GM12891 (cell line): Measurements from ENCODE around the gene MIER2.
A peak's percentile ranks its signal among the peaks of the same experiment; 100 is the strongest.

ENCODE experiments used
- DNase-seq: peaks from one replicate; pipeline ENCODE4 v3.0.0; 2011; ENCODE audit warnings: low spot score; ENCODE audit not compliant: insufficient read length
- FAIRE-seq: peaks from 2 replicates; lab custom pipeline; 2011; peaks lifted over from hg19 to GRCh38; lab: Jason Lieb, UNC
- PAX5 ChIP-seq: IDR thresholded peaks from 2 replicates; pipeline ENCODE4 v1.6.1; 2011; ENCODE audit warnings: low read length, moderate library complexity, mild to moderate bottlenecking; ENCODE audit not compliant: insufficient read depth, severe bottlenecking
- POLR2A ChIP-seq: IDR thresholded peaks from 2 replicates; pipeline ENCODE4 v1.6.1; 2011; ENCODE audit warnings: low read depth, low read length, control low read depth
- POLR2AphosphoS5 ChIP-seq: IDR thresholded peaks from 2 replicates; pipeline ENCODE4 v1.6.1; 2011; ENCODE audit warnings: low read depth, low read length, control low read depth
- POU2F2 ChIP-seq: IDR thresholded peaks from 2 replicates; pipeline ENCODE4 v1.6.1; 2011; ENCODE audit warnings: low read depth, mild to moderate bottlenecking, control low read depth, low read length, moderate library complexity
- SPI1 ChIP-seq: IDR thresholded peaks from 2 replicates; pipeline ENCODE4 v1.6.1; 2011; ENCODE audit warnings: low read depth, low read length, control low read depth
- TAF1 ChIP-seq: IDR thresholded peaks from 2 replicates; pipeline ENCODE4 v1.6.1; 2011; ENCODE audit warnings: low read depth, low read length, control low read depth

Gene MIER2

DNA sequence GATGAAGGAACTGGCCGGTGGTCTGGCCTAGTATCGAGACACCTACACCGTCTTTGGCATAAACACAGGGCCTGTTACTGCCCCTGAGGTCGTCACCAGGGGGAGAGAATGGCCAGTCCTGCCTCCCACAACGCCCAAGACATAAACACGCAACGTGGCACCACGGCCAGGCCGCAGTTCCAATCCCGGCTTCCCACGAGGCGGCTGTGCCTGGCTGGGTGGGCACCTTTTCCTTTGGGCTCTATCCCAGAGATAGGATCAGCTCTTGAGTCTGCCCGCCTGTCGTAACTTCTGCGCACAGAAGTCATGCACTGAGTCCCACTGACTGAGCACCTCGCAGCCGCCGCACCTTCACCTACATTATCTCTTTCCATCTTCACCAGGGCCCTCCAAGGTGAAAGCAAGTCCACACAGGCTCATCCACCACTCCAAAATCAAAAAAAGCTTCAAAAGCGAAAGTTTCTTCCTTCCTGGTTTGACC, 1.1 kb downstream of the MIER2 start:
- DNase-seq (no peak), FAIRE-seq (peak; percentile 71)
- no peak for TF ChIP-seq POLR2AphosphoS5
- no peak for TF ChIP-seq POU2F2
- TF ChIP-seq PAX5 = no peak
- no peak for TF ChIP-seq POLR2A
- no peak for TF ChIP-seq SPI1
- TF ChIP-seq TAF1 = no peak

DNA sequence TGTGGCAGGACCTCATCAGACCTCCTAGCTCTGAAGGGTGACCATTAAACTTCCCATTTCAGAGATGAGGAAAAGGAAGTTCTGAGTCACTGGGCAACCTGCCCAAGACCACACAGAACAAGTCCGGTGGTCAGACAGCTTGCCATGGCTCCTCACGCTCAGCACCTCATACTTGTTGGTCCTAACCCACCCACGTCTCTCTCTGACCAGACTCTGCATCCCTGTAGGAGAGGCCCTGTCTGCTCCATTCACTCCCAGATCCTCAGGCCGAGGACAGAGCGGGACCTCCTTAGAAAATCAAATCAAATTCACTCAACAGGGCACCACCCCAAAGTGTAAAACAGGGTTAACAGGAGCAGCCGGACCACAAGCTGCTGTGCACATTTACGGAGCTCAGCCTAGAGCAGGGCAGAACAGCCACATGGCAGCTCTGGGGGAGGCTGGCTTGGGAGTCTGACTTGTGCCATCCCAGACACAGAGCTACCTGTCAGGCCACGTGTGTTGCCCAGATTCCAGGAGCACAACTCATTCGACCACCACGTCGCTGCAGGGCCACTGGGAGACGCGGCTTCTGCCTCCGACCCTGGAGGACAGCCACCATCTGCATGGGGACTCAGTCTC, 1.7 kb downstream of the MIER2 start:
- TF ChIP-seq POLR2AphosphoS5 = no peak
- DNase-seq = no peak
- no peak for FAIRE-seq

DNA sequence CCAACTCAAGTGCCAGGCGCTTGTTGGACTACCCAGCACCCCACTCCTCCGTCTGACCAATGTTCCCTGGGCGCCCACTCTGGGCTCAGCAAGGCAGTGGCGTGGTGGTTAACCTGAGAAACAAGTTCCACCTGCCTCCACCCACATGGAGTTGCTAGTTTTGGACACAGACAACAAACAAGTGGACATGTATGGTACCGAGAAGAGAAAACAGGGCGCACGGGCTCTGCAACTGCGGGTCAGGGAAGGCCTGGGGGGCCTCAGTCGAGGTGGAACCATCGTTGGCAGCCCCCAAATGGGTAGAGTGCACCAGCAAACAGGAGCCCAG, 2.5 kb downstream of the MIER2 start:
- FAIRE-seq = no peak
- no peak for DNase-seq
- TF ChIP-seq POLR2A (no peak), SPI1 (no peak), TAF1 (no peak), PAX5 (no peak), POLR2AphosphoS5 (no peak), POU2F2 (no peak)

DNA sequence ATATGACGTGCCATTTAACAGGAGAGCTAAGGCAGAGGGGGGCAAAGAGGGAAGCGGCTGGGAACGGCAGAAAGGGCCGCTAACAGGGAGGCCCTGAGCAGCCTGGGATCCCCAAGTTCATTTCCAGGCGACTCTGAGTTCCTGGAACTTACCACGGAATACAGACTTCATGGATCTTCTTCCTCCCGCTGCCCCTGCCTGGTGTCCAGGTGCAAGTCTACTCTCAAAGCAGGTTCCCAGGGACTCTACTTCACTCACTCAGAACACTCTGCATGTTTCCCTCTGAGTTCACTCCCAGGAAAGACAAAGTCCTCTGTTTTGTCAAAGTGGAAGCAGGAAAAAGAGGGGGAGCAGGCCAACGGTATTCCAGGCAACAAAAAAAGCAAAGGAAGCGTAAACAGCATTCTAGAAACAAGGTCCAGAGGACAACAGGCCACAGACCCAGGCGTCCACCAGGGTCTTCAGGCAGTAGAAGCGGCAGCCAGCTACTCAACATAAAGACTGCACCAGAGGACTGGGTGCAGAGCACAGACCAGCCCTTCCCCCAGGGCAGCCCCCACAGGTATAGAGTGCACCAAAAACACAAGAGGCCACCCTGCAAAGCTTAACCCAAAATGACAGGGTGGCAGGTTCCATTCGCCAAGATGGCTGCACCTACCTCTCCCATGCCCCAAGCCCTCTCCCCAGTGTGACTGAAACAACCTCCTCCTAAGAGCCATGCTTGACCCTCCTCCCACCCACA, 3.0 kb downstream of the MIER2 start:
- FAIRE-seq (no peak), DNase-seq (no peak)
- TF ChIP-seq TAF1 (no peak), POU2F2 (no peak), POLR2A (no peak), PAX5 (no peak), SPI1 (no peak), POLR2AphosphoS5 (no peak)

DNA sequence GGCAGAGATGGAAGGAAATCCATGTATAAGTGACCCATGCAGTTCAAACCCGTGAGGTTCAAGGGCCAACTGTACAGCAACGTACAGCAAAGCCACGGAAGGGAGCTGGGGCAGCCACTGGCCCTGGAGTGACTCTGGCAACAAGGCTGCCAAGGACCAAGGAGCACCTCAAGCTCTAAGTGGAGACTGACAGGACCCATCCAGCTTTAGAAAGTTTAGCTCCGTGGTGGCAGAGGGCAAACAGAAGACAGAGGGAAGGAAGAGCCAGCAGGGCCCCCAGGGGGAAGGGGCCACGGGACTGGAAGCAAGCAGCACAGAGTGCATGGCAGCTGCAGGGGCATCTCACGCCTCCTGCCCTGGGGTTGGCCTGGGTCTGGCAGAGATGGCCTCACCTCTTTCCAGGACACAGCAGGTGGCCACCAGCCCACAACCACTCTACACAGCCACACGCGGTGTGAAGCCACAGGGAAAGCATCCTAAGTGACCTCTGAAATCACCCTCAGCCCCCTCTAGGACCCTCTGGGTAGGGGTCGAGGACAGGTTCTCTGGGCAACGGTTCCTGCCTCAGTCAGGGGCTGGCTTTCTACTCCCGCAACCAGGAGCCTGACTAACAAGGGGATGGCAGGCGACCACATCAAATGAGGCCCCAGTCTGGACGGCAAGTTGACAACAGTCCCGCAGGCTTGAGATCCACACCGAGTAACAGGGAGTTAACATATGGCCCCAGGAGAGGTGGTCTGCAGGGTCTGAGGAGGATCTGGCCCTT, 3.8 kb downstream of the MIER2 start:
- FAIRE-seq (no peak), DNase-seq (no peak)
- TF ChIP-seq SPI1 (no peak), POLR2A (no peak), POLR2AphosphoS5 (no peak), POU2F2 (no peak), TAF1 (no peak), PAX5 (no peak)

DNA sequence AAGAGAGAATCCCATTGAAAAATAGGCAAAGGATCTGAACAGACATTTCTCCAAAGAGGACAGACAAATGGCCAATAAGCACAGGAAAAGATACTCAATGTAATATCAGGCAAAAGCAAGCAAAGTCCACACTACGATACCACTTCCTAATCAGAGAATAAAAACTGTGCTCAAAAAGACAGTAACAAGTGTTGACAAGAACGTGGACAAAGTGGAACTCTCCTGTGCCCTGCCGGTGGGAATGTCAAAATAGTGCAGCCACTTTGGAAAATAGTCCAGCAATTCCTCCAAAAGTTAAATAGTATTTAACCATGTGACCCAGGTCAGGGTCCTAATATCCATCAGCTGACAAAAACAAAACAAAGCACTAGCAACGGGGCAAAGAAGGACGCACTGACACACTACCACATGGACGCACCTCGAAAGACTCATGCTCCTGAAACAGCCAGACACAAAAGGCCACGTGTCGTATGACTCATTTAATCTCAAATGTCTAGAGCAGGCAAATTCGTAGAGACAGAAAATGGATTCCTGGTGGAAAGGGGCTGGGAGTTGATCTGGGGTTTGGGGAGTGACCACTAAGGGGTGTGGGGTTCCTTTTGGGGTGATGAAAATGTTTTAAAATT, 5.2 kb downstream of the MIER2 start:
- FAIRE-seq = no peak

DNA sequence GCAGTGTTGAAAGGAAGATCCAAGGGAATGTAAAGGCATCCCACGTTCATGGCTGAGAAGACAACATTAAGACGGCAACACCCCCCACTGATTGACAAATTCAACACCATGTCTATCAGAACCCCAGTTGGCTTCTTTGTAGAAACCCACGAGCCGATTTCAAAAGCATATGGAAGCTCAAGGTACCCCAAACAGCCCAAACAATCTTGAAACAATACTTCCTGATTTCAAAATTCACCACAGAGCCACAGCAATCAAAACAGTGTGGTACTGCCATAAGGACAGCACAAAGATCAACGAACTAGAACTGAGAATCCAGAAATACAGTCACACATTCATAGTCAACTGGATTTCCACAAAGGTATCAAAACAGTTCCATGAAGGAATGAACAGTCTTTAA, 6.2 kb downstream of the MIER2 start:
- DNase-seq = no peak
- FAIRE-seq = no peak
- no peak for TF ChIP-seq POLR2A
- TF ChIP-seq PAX5 = no peak
- TF ChIP-seq SPI1 = no peak
- no peak for TF ChIP-seq TAF1
- no peak for TF ChIP-seq POLR2AphosphoS5
- TF ChIP-seq POU2F2 = no peak

More for the DNA sequence above, 5.2 kb downstream of the MIER2 start:
- no peak for DNase-seq
- TF ChIP-seq POU2F2 = no peak
- TF ChIP-seq SPI1 = no peak
- TF ChIP-seq TAF1 = no peak
- no peak for TF ChIP-seq POLR2AphosphoS5
- TF ChIP-seq PAX5 = no peak
- no peak for TF ChIP-seq POLR2A

DNA sequence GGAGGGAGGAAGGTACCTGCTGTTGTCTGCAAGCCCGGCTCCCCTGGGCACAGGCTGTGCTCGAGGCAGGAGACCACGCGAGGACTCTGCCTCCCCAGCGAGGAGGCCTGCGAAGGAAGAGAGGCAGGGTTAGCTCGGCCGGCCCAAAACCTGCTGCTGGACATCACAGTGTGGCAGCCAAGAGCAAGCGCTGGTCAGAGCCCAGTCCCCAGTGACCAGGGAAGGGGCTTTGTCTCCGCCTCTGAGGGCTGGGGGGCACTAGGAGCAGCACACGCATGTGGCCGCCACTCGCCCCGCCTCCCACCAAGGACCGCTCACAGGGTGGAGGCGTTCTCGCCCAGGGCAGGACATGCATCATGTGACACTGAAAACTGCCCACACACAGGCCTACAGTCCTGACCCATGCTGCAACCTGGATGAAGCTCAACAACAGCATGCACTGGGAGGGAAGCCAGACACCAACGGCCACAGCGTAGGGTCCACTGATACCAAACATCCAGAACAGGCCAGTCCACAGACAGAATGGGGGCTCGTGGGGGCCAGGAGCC, 8.5 kb downstream of the MIER2 start:
- TF ChIP-seq SPI1 (no peak), POLR2AphosphoS5 (no peak), POLR2A (no peak), PAX5 (no peak)
- FAIRE-seq = no peak

DNA sequence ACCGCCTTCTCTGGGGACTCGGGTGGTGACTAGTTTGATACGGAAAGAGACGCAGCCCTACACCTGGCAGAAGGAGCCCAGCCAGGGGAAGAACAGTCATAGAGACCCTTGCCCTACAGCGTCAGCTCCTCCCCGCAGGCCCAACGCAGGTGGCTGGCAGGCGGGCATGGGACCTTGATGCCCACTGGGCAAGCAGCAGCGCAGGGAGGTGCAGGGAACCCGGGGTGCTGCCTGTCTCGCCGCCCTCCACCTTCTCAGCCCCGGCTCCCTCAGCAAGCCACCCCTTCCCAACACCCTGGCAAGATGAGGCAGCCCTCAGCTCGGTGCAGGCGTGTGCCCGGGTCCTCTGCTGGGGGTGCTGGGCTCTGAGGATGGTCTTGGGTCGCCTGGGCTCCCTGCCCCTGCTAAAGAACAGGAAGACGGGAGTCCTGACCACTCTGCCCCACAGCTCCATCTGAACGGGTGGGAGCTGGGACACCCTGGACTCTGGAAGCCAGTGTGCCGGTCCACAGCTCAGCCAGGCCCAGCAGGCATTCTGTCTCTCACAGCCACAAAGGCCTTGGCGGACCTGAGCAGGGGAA, 9.0 kb downstream of the MIER2 start:
- DNase-seq (no peak), FAIRE-seq (no peak)
- no peak for TF ChIP-seq PAX5
- TF ChIP-seq POLR2AphosphoS5 = no peak
- TF ChIP-seq SPI1 = no peak
- no peak for TF ChIP-seq TAF1
- TF ChIP-seq POLR2A = no peak
- no peak for TF ChIP-seq POU2F2

More for the DNA sequence above, 8.5 kb downstream of the MIER2 start:
- no peak for DNase-seq
